Esophagus (tissue), 2 donors: Measurements from ENCODE around the gene SLC10A7. TPM values are rescaled to one million over a fixed set of nuclear protein-coding genes. Genes with fewer than 3 reads are reported as not detected.

Experiments
- H3K27ac ChIP-seq, 2 donors: one replicate each; pipeline ENCODE4 v1.5.1; 2013; ENCODE audit warnings: low read depth in 2 of 2, mild to moderate bottlenecking in 2 of 2, inconsistent platforms in 1 of 2, low read length in 1 of 2, moderate library complexity in 1 of 2
- H3K27me3 ChIP-seq, 2 donors: one replicate each; pipeline ENCODE4 v1.6.1; 2013; ENCODE audit warnings: low read length in 2 of 2, control low read depth in 1 of 2, mild to moderate bottlenecking in 1 of 2; ENCODE audit not compliant: insufficient read depth in 2 of 2, control insufficient read depth in 1 of 2
- H3K36me3 ChIP-seq, 2 donors: one replicate each; pipeline ENCODE4 v1.6.1; 2013; ENCODE audit warnings: low read length in 1 of 2; ENCODE audit not compliant: control insufficient read depth in 2 of 2, insufficient read depth in 2 of 2
- H3K4me1 ChIP-seq, 2 donors: one replicate each; pipeline ENCODE4 v1.6.1; 2013; ENCODE audit warnings: low read length in 1 of 2; ENCODE audit not compliant: control insufficient read depth in 2 of 2, insufficient read depth in 2 of 2
- H3K4me3 ChIP-seq, 2 donors: one replicate each; pipeline ENCODE4 v1.5.1; 2013; ENCODE audit warnings: low read length in 2 of 2, mild to moderate bottlenecking in 2 of 2, low read depth in 1 of 2, moderate library complexity in 1 of 2
- H3K9me3 ChIP-seq, 2 donors: one replicate each; pipeline ENCODE4 v1.6.1; 2013; ENCODE audit warnings: mild to moderate bottlenecking in 2 of 2, low read depth in 1 of 2, low read length in 1 of 2, moderate library complexity in 1 of 2; ENCODE audit not compliant: control insufficient read depth in 2 of 2, insufficient read depth in 1 of 2
- WGBS, 2 donors: extraction: QIAGEN DNeasy Blood & Tissue Kit; methylation state at CpG; one replicate each; pipeline ENCODE4 v1.1.7; 2013; 5-methylcytosine and 5-hydroxymethylcytosine counted together
- polyA plus RNA-seq, 2 donors: library from polyadenylated mRNA; stranded (reverse); fragments of 200-250 nt; gene quantifications; one replicate each; pipeline ENCODE4 v1.2.3, GENCODE V29; 2013
- donor health status: healthy with polysubstance abuse.
- donor health status: Bipolar disorder and iron deficiency.

SLC10A7 gene
- polyA plus RNA-seq, 2 donors: 2.5 to 3.8 TPM

DNA sequence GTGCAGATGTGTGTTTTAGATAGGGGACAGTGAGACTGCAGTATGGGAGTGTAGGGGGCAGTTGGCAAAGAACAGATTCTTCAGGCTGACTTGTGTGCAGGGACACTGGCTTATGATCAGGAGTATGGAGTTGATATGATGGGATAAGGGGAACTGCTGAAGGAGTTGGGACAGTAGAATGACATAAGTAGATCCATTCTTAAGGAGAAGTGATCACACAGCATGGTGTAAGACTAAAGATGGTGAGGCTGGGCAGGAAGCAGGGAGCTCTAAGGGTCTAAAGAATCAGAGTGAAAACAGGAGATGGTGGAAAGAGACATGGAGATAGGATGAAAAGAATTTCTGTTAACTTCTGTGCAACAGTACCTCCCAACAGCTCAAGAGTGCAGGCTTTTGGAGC, 236.7 kb downstream of the SLC10A7 start:
- Histone ChIP-seq H3K27me3 (no peaks in the 10 kb centered on the region), H3K4me1 (no peaks in the 10 kb centered on the region), H3K4me3 (no peak overlapping the region), H3K9me3 (no peaks in the 10 kb centered on the region), H3K27ac (no peak overlapping the region), H3K36me3 (peaks cover 0 to 9% of the 10 kb centered on the region in 2 donors)

DNA sequence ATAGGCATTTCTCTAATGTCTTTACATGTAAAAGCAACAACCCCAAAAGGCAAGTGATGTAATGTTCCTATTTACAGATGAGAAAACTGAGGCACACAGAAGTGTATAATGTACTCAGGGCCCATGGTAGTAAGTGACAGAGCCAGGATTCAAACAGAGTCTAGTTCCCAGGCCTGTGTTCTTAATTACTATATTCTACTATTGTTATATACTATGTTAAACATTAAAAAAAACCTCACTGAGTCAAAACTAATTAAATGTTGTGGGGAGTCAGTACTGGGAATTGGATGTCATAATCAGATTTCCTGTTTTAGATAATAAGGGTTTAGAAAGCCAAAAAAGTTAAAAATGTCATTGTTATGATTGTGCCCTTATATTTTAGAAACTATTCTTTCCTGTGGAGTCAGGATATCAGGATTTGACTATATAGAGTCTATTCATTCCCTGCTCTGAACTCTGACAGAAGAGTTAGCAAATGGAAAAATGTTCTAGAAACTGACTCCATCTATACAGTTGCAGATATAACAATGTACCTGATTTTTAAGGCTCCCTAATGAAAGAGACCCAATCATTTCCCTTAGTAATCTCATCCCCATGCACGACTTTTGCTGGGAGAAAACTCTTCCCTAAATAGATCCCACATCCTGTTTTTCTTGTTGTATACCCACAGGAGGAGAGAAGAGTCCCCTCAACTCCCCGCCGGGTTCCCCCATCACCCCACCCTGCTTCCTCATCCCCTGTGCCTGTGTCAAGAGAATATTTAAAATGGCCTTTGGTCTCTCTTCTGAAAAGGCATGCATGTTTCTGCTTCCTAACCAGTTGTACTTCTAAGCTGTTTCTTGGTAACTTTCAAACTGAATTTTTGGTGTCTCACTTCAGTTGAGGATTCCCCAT, 237.7 kb downstream of the SLC10A7 start:
- Histone ChIP-seq H3K27me3 (no peaks in the 10 kb centered on the region), H3K36me3 (peaks cover 0 to 9% of the 10 kb centered on the region in 2 donors), H3K9me3 (no peaks in the 10 kb centered on the region), H3K4me1 (no peaks in the 10 kb centered on the region), H3K4me3 (no peak overlapping the region), H3K27ac (no peak overlapping the region)
- 64 to 72% methylated on average over 3 of the region's 3 CpGs for WGBS, 2 donors

DNA sequence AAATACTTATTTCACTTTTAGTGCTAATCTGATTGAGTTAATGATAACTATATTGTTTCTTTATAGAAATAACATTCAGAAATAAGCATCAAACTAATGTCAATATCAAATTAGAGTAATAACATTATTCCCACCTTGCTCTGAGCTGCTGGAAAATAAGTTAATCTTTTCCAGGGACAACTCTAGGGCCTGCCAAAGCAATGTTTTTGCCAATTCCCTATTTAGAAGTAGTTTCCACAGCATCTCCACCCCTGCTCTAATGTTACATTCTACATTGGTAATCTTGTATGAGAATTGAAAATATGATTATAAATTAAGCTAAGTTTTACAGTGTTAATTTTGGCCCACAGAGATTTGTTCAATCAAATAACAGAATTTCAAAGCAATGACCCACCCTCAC, 239.1 kb downstream of the SLC10A7 start:
- Histone ChIP-seq H3K27me3 (no peaks in the 10 kb centered on the region), H3K9me3 (no peaks in the 10 kb centered on the region), H3K4me1 (no peaks in the 10 kb centered on the region), H3K36me3 (peaks cover 0 to 9% of the 10 kb centered on the region in 2 donors), H3K4me3 (no peak overlapping the region), H3K27ac (no peak overlapping the region)

DNA sequence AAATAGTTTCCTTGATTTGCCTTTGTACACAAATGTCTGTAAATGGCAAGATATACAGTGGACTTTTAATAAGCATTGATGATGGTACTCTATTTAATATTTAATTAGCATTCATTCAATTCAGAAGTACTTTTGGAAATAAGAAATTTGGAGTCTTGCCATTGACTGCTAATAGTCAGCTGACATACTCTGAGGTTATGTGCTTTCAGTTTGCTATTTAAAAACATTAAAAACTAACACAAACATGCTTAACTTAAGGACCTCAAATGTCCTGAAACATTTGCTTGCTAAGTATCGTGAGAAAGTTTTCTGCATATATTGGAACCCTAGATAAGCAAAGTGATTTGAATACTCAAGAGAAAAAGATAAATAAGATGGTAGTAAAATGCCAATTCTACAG, 242.8 kb downstream of the SLC10A7 start:
- Histone ChIP-seq H3K27me3 (no peaks in the 10 kb centered on the region), H3K36me3 (no peaks in the 10 kb centered on the region), H3K9me3 (no peaks in the 10 kb centered on the region), H3K27ac (no peak overlapping the region), H3K4me3 (no peak overlapping the region), H3K4me1 (no peaks in the 10 kb centered on the region)
- WGBS, 2 donors: 70 to 82% methylated on average over 1 of the region's 1 CpG

DNA sequence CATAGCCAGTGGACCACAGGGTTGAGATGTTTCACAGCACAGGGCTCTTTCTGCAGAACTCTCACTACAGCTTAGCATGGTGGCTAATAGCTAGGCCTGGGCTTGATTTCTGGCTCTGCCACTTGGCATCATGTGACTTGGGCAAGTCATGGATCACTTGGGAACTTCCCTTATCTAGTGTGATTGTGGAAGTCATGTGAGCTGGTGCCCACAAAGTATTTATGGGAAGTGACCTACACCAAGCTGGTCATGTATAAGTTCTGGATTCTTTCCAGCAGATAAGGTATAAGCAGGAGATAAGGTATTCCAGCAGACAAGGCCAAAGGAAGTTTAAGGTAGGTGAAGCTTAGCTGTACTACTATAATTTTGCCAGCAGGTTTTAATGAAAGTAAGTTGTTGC, 246.4 kb downstream of the SLC10A7 start:
- H3K36me3 ChIP-seq: no peaks in the 10 kb centered on the region
- no peak overlapping the region for H3K27ac ChIP-seq
- no peak overlapping the region for H3K4me3 ChIP-seq
- H3K9me3 ChIP-seq: no peaks in the 10 kb centered on the region
- no peaks in the 10 kb centered on the region for H3K27me3 ChIP-seq
- H3K4me1 ChIP-seq: no peaks in the 10 kb centered on the region

DNA sequence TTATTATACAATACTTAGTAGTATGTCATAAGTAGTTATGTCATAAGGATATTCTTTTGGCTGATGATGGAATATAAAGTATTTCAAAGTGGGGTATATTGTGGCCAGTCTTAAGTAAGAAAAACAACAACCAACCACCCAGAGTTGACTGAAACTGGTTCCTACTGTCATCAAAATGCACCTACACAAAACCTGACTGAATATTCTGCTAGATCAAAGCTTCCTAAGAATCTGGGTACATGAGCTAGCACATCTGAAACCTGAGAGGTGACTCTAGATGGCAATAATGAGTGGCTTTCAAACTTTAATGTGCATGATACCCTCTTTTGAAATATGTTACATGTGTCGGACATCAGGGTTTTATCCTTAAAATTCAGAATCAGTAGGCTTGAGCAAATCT, 247.0 kb downstream of the SLC10A7 start:
- Histone ChIP-seq H3K4me1 (no peaks in the 10 kb centered on the region), H3K27ac (no peak overlapping the region), H3K9me3 (no peaks in the 10 kb centered on the region), H3K4me3 (no peak overlapping the region), H3K27me3 (no peaks in the 10 kb centered on the region), H3K36me3 (no peaks in the 10 kb centered on the region)
- 94 to 100% methylated on average over 1 of the region's 1 CpG for WGBS, 2 donors

DNA sequence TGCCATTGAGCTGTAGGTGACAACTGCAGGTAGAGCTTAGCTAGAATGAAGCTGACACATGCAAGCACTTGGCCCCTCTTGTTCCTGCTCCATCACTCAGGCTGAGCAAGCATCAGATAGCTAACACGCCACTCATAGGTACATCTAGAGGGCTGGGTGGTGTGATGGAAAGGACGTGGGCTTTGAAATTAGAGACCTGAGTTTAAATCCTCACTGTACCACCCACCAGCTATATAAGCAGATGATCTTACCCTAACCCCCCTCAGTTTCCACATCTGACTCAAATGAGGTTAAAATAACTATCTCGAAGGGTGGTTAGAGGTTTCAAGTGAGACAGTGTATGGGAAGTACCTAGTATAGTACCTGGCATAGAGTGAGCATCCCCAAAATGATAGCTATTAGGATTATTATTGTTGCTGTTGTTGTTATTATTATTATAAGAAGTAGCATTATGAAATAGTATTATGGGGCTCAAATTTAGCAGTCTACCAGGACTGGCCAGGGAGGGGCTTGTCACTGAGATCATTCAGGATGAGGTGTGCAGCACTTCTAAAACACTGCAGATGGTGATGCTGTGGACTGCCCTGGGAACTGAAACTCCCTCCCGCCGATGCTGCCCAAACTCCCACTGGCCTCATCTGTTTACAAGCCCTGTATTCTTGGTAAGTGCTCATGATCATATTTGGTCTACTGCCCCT, 248.4 kb downstream of the SLC10A7 start:
- no peaks in the 10 kb centered on the region for H3K9me3 ChIP-seq
- H3K4me1 ChIP-seq: no peaks in the 10 kb centered on the region
- no peak overlapping the region for H3K27ac ChIP-seq
- WGBS, 2 donors: 87 to 88% methylated on average over 5 of the region's 5 CpGs
- H3K4me3 ChIP-seq: no peak overlapping the region
- no peaks in the 10 kb centered on the region for H3K36me3 ChIP-seq
- H3K27me3 ChIP-seq: no peaks in the 10 kb centered on the region

DNA sequence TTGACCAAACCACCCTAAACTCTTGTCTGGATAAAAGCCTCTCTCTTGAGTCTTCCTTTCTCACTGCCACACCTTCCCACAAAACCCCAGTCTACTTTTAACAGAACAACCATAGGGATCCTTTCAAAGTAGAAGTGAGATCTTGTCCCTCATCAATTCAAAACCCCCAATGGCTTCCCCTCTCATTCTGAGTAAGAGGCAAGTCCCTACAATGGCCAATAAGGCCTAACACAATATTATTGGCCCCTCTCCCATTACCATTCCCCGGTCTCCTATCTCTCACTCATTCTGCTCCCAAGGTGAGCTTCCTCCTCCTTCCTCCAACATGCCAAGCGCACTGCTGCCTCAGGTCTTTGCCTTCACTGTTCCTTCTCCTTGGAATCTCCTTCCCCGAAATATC, 250.3 kb downstream of the SLC10A7 start:
- no peak overlapping the region for H3K4me3 ChIP-seq
- H3K27ac ChIP-seq: no peak overlapping the region

DNA sequence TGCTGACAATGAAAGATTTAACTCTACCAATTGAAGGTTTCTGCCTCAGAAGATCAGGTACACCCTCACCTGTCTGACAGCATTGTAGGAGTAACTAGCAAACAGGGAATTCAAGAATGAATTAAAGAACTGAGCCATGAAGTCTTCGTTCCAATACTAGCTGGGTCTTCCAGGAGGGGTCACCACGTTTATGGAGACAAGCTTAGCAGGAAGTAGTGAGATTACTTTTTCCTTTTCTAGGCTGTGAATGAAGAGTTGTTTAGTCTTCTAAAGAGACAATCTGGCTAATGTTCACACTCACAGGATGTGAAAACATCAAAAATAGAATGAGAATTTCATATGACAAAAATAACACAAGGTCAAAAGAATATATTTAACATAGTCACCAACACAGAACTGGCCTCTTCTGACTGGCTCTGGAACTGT, 252.5 kb downstream of the SLC10A7 start:
- Histone ChIP-seq H3K9me3 (no peaks in the 10 kb centered on the region), H3K4me1 (no peaks in the 10 kb centered on the region), H3K27ac (no peak overlapping the region), H3K36me3 (no peaks in the 10 kb centered on the region), H3K4me3 (no peak overlapping the region), H3K27me3 (no peaks in the 10 kb centered on the region)
- WGBS, 2 donors: 72 to 82% methylated on average over 2 of the region's 2 CpGs

More for the DNA sequence above, 250.3 kb downstream of the SLC10A7 start:
- H3K27me3 ChIP-seq: no peaks in the 10 kb centered on the region
- H3K36me3 ChIP-seq: no peaks in the 10 kb centered on the region
- H3K4me1 ChIP-seq: no peaks in the 10 kb centered on the region
- no peaks in the 10 kb centered on the region for H3K9me3 ChIP-seq
- 95 to 99% methylated on average over 3 of the region's 3 CpGs for WGBS, 2 donors

DNA sequence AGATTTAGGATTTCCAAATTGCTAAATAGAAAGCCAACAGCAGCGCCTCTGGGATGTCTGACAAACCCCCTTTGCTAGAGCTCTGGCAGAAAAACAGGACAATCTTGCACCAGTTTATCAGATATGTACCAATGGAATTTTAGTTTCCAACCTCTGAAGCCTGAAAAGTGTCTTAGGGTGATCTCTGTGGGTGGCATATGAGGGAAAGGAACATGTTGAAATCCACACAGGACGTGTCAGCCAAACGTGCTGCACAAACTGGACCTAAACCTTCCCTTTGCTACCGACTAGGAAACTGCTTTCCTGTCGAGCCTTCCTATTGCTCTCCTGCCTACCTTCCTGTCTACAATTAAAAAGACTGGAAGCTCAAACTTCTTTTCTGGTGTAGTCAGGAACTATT, 253.9 kb downstream of the SLC10A7 start:
- 71 to 75% methylated on average over 5 of the region's 5 CpGs for WGBS, 2 donors
- H3K4me1 ChIP-seq: no peaks in the 10 kb centered on the region

More for the DNA sequence above, 253.9 kb downstream of the SLC10A7 start:
- no peaks in the 10 kb centered on the region for H3K27me3 ChIP-seq
- H3K4me3 ChIP-seq: no peak overlapping the region
- H3K36me3 ChIP-seq: no peaks in the 10 kb centered on the region
- no peak overlapping the region for H3K27ac ChIP-seq
- H3K9me3 ChIP-seq: no peaks in the 10 kb centered on the region
